H1 (cell line): ENCODE results near the gene OR14A2.

ENCODE experiments used
- ASH2L ChIP-seq: fragments of 200-600, 300-600 bp; sonication (generic); IDR thresholded peaks from one replicate; pipeline ENCODE4 v1.7.1; 2017; ENCODE audit warnings: low read length
- BACH1 ChIP-seq: IDR thresholded peaks from 2 replicates; pipeline ENCODE4 v1.6.1; 2012; ENCODE audit warnings: low read length, improper control_type of control experiment
- BRCA1 ChIP-seq: IDR thresholded peaks from 2 replicates; pipeline ENCODE4 v1.6.1; 2012; ENCODE audit warnings: low read depth, low read length, improper control_type of control experiment
- CHD1 ChIP-seq: IDR thresholded peaks from 2 replicates; pipeline ENCODE4 v1.6.1; 2012; ENCODE audit warnings: low read depth, low read length, improper control_type of control experiment
- CHD7 ChIP-seq: fragments of 300-600 bp; sonication (generic); IDR thresholded peaks from 2 replicates; pipeline ENCODE4 v1.7.1; 2012; ENCODE audit warnings: low read length, moderate library complexity, mild to moderate bottlenecking, inconsistent platforms; ENCODE audit not compliant: insufficient replicate concordance
- CREB1 ChIP-seq: IDR thresholded peaks from 2 replicates; pipeline ENCODE4 v1.6.1; 2012; ENCODE audit warnings: inconsistent platforms
- CTCF ChIP-seq, 3 experiments: IDR thresholded peaks; 1 replicate in 2 of 3; 2 replicates in 1 of 3; pipeline versions ENCODE4 v1.5.1 to v1.6.1; 2011; ENCODE audit warnings: low read length in 3 of 3, mild to moderate bottlenecking in 3 of 3, inconsistent platforms in 2 of 3, low read depth in 1 of 3, moderate library complexity in 1 of 3; ENCODE audit not compliant: insufficient read depth in 1 of 3; ENCODE audit errors: control extremely low read depth in 1 of 3
- JUND ChIP-seq: IDR thresholded peaks from 2 replicates; pipeline ENCODE4 v1.6.1; 2011; ENCODE audit warnings: mild to moderate bottlenecking, improper control_type of control experiment, low read length
- POLR2A ChIP-seq, 2 experiments: IDR thresholded peaks; 1 replicate in 1 of 2; 2 replicates in 1 of 2; pipeline ENCODE4 v1.6.1; 2011; ENCODE audit warnings: low read depth in 2 of 2, low read length in 2 of 2, mild to moderate bottlenecking in 2 of 2; ENCODE audit errors: control extremely low read depth in 1 of 2
- SRF ChIP-seq: IDR thresholded peaks from 2 replicates; pipeline ENCODE4 v1.6.1; 2011; ENCODE audit warnings: mild to moderate bottlenecking, low read depth, low read length, moderate library complexity
- TF ChIP-seq, protein P1 (sequence below): IDR thresholded peaks from 2 replicates; pipeline ENCODE4 v1.6.1; 2011; ENCODE audit warnings: low read length, improper control_type of control experiment

DNA sequence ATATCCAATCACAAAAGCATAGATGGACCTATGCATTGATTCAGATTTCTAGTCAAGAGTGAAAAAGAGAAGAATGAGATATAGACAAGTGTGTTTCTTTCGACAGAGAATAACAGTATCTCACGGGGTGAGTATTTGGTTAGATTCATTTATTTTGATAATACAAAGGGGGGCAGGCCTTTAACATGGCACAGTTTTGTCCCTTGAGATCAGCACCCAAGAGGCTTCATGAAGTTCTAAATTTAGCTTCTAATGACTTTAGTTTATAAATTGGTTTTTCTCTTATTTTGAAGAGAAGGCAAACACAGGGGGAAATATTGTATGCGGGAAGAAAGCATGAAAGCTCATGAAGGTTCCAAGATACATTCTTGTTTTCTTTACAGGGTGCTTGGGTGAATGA, 12.5 kb upstream of the OR14A2 start, which contains the start of gene OR1C1:
- TF ChIP-seq CREB1 (no peak), BRCA1 (no peak), CHD1 (no peak), ASH2L (no peak), CTCF (IDR thresholded peaks at IDR 0.05; ENCODE audit: control extremely low read depth in 1 of 3, insufficient read depth in 1 of 3, low read depth in 1 of 3, low read length in 3 of 3) (no peak), BACH1 (no peak), JUND (no peak), POLR2A (IDR thresholded peaks at IDR 0.05; ENCODE audit: control extremely low read depth in 1 of 2, low read depth in 2 of 2, low read length in 2 of 2) (no peak), SRF (no peak), CHD7 (no peak)
- TF ChIP-seq, protein P1, sequence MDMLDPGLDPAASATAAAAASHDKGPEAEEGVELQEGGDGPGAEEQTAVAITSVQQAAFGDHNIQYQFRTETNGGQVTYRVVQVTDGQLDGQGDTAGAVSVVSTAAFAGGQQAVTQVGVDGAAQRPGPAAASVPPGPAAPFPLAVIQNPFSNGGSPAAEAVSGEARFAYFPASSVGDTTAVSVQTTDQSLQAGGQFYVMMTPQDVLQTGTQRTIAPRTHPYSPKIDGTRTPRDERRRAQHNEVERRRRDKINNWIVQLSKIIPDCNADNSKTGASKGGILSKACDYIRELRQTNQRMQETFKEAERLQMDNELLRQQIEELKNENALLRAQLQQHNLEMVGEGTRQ, result no peak
